Stimulated activated CD8-positive, alpha-beta memory T cell treated with anti-CD3 and anti-CD28 coated beads, Interleukin-2, amount 100 ng/mL, for 1 hour (primary cell): Measurements from ENCODE around the gene PGP.

Experiments used
- DNase-seq, 2 donors: peaks; one replicate each; pipeline ENCODE4 v3.0.0-alpha.2; 2020; ENCODE audit warnings: low read depth in 2 of 2

The PGP gene

GRCh38 chr16:2199095-2199494 lies 15.5 kb downstream of the PGP start:
- DNase-seq: no peak

GRCh38 chr16:2198283-2198682 lies 16.4 kb downstream of the PGP start:
- no peak for DNase-seq

- no peak for DNase-seq
Measured at GRCh38 chr16:2197765-2198164, 16.9 kb downstream of the PGP start.

- DNase-seq: no peak
Measured at GRCh38 chr16:2196981-2197511, 17.6 kb downstream of the PGP start.

- no peak for DNase-seq
Measured at GRCh38 chr16:2196162-2196980, 18.3 kb downstream of the PGP start, which contains the start of gene CASKIN1. Gene CASKIN1 (minus strand): TSS chr16:2196605. CDS start chr16:2196432, 173 bp downstream.

- DNase-seq: no peak
Measured at GRCh38 chr16:2195322-2196161, 19.1 kb downstream of the PGP start.

GRCh38 chr16:2194852-2195321 lies 19.8 kb downstream of the PGP start:
- peak in 1 of 2 donors; percentile 17 for DNase-seq

- DNase-seq: no peak
Measured at GRCh38 chr16:2194166-2194834, 20.3 kb downstream of the PGP start.

- DNase-seq: no peak
Measured at GRCh38 chr16:2191446-2191706, 23.3 kb downstream of the PGP start.

- no peak for DNase-seq
Measured at GRCh38 chr16:2190659-2191445, 23.8 kb downstream of the PGP start.

GRCh38 chr16:2190002-2190658 lies 24.5 kb downstream of the PGP start:
- no peak for DNase-seq

- no peak for DNase-seq
Measured at GRCh38 chr16:2189252-2189893, 25.3 kb downstream of the PGP start.

- DNase-seq: no peak
Measured at GRCh38 chr16:2188395-2188794, 26.2 kb downstream of the PGP start.

- DNase-seq: no peak
Measured at GRCh38 chr16:2187212-2187611, 27.4 kb downstream of the PGP start.

GRCh38 chr16:2186505-2186904 lies 28.1 kb downstream of the PGP start:
- DNase-seq: no peak

GRCh38 chr16:2186064-2186463 lies 28.6 kb downstream of the PGP start:
- no peak for DNase-seq

- DNase-seq: no peak
Measured at GRCh38 chr16:2184962-2185361, 29.7 kb downstream of the PGP start.

- DNase-seq: no peak
Measured at GRCh38 chr16:2184346-2184745, 30.3 kb downstream of the PGP start.

GRCh38 chr16:2183671-2184070 lies 31.0 kb downstream of the PGP start:
- no peak for DNase-seq

- no peak for DNase-seq
Measured at GRCh38 chr16:2181952-2182351, 32.7 kb downstream of the PGP start.
